HUDEP-2 (cell line): Measurements from ENCODE around the gene FILIP1.
"Not testable (repeated sequence)": the region's sequence is repeated elsewhere in the genome, so short reads cannot be mapped to it uniquely, and the experiment has no call there.

Experiments
- DNase-seq, 76 experiments: peaks; one replicate each; lab custom pipeline; 2025; ENCODE audit not compliant: unreplicated experiment in 76 of 76; lab: John Stamatoyannopoulos, UW

The FILIP1 gene

DNA sequence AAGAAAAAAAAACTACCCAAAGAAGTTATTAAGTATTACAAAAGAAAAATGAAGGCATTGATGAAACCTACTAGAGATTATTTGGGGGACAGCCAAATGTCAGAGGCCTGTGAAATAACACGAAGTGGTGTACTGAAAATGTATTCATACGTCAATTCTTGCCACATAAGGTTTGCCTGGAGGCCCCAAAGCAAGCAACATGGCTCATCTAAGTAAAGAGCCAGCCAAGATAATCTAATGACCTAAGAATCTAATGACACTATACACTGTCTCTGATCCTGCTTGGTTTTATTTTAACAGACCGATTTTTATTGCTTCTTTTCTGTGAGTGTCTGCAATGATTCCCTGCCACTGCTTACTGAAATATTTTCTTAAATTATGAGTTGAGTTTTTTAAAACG lies 34.7 kb downstream of the FILIP1 start:
- DNase-seq = no peak

DNA sequence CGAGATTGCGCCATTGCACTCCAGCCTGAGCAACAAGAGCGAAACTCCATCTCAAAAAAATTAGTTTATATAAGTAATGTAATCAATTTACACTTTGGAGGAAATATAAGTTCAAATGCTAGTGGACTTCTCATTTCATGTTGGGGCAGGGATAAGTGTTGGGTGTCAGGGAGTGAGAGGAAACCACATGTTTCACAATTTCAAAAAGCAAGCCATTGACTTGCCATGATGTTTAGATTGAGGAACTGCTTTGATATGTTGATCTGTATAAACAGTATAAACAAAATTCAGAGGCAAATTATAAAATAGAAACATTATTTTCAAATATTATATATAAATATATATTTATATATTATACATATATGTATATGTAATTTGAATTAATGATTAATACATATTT lies 42.7 kb downstream of the FILIP1 start:
- no peak for DNase-seq

DNA sequence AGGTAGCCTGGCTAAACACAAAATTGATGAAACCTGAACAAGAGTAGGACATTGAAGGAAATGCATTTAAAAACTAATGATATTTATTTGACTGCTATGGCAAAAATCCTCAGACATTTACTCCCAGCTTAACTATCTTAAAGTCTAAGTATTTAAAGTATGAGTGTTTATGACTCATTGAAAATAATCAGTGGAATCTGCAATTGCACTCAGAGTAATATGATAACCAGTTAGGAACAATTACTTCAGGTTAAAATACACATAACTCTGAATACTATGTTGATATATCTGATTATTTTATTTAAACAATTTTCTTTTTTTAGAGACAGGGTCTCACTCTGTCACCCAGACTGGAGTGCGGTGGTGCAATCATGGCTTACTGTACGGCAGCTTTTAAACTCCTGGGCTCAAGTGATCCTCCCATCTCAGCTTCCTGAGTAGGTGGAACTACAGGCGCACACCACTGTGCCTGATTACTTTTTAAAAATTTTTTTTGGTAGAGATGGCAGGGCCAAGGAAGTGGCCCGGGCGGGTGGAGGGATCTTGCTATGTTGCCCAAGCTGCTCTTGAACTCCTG lies 43.9 kb downstream of the FILIP1 start:
- DNase-seq = no peak

DNA sequence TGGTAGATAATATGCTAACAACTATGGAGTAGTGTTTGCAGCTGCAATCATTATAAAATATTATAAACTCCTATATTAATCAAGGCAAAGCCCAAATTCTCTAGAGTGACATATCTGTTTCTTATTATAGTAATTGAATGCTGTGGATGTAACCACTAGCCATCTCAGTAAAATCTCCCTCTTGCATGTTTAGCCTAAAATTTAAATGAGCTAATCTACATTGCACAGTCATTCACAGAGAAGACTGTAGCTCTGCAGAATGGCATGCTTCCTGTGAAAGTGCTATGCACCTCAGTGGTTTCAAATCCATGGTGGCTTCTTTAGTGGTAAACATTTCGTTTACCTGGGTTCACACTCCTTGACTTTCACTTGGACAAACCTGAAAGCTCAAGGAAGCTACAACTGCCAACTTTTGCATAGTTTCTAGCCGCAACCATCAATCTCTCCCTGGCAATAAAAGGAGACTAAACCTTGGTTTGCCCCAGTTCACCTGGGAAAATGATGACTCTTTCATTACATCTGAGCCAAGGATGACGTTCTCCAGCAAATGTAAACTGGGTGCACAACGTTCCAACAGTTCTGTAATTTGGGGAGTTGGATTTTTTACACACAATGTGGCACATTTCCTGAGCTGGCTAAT lies 47.2 kb downstream of the FILIP1 start:
- DNase-seq = no peak

DNA sequence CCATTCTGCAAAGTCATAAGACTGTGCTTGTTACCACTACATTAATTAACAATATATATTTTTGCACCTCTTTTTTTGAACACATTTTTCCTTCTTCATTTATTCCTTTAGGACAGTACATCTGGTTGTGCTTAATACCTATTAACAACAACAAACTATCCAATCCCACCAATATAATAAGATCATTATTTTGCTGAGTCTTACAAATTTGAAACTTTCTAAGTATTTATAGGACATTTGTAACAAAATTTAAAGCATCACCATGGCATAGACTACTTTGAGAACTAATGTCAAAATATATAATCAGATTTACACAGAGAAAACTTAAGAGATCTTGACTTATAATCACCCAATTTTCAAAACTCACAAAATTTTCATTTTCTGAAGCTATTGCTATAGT lies 47.9 kb downstream of the FILIP1 start:
- no peak for DNase-seq

DNA sequence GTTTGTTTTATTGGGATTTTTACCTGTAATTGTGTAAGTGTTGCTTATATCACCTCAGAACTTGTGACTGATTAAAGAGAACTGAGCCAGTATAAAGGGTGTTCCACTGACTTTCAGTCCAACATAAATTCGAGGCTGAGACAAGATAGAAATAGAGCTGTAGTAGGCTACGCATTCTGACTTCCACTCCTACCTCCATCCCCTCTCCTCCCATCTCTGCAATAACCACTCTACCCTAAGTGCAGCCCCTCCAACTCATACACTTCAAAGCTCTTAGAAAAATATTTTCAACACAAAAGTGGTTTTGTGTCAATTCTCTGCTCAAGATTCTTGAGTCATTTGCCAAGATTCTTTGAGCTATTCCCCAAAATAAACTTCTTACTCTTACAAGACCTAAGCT lies 48.7 kb downstream of the FILIP1 start:
- no peak for DNase-seq

DNA sequence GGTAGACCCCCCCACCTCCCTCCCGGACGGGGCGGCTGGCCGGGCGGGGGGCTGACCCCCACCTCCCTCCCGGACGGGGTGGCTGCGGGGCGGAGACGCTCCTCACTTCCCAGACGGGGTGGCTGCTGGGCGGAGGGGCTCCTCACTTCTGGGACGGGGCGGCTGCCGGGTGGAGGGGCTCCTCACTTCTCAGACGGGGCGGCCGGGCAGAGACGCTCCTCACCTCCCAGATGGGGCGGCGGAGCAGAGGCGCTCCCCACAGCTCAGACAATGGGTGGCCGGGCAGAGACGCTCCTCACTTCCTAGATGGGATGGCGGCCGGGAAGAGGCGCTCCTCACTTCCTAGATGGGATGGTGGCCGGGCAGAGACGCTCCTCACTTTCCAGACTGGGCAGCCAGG lies 51.7 kb downstream of the FILIP1 start:
- DNase-seq = not testable (repeated sequence)

- DNase-seq = not testable (repeated sequence)
Observed at GRCh38 chr6:75441479-75441878, 52.1 kb downstream of the FILIP1 start.

GRCh38 chr6:75438442-75439116 lies 55.0 kb downstream of the FILIP1 start:
- no peak for DNase-seq

DNA sequence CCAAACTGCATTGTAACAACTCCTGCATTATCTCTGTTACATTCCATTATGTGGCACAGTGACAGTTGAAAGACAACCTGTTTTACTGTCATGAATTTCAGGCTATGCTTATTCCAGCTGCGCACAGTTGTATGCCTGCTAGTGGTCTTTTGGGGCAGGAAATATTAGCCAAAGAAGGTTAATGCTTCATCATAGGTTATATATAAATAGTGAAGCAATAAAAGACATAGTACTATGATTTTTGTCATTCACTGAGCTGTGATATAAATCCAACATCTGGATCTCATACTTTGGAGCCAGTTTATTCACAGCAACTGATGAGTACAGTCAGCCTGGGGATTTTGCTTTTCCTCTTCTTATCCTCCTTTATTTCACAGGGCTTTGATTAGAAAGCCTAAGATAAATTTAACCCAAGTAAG lies 55.6 kb downstream of the FILIP1 start:
- DNase-seq = no peak

DNA sequence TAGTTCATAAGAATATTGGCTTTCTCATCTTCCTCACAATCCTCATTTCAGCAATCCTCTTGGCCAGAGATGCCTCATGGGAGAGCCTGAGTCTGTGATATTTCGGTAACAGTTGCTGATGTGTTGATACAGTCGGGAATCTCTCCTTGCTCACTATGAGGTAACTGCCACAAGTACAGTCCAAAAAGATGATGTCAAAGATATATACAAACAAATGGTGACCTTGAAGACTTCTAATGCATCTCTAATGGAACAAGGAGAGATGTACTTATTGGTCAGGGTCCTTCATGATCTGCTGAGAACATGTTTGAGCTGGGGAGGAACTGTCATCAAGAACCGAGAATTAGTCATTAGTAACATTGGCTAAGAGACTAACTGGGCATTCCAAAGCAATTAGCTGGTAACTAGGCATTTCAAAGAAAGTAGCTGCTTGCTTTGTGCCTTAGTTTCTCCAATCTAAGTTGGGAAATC lies 56.1 kb downstream of the FILIP1 start:
- DNase-seq = no peak

DNA sequence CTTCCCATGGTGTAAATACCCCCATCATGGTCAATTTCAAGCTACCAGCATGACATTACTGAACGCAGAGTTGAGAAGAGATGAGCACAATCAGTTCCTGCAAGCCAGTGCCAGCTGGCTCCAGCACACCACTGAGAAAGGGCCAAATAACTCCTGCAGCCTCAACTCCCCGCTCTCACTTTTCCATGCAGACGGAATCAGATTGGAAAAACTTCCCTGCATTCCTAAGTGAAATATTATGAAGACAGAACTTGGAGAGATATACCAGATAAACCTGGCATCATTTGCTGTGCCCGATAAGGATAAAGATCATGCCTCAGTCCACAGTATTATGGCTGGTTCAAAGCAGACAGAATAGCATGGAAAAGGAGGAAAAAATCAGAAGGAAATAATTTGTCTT lies 56.7 kb downstream of the FILIP1 start:
- DNase-seq = no peak

GRCh38 chr6:75432809-75433208 lies 60.8 kb downstream of the FILIP1 start:
- DNase-seq = not testable (repeated sequence)

- no peak for DNase-seq
Observed at GRCh38 chr6:75431379-75431778, 62.2 kb downstream of the FILIP1 start.

DNA sequence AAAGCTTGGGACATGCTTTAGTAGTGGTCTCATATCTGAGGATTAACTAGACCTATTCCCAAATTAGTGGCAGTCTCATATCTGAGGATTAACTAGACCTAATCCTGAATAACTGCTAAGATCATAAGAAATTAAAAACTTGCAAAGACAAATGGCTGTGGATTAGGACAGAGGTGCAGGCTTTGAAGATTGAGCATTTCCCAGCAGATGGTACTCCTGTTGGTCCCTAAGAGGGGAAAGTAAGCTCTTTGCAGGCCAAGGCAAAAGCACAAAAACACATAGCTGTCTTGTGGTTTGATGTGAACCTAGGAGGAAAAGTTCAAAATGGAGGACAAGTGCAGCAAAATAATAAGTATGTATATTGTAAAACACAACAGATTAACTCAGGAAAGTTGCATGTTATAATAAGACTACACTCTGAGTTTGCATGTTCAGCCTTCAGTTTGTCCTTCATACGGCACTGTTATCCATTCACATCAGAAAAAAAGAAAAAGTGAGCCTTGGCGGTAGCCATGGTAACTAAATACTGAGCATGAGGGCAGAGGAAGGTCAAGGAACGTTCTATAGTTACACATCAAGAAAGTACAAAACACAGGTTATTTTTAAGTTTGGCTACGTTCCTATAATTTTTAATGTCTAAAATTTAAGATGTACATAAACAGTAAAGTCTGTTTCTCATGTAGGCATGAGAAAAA lies 62.8 kb downstream of the FILIP1 start:
- DNase-seq = no peak

GRCh38 chr6:75429061-75429703 lies 64.4 kb downstream of the FILIP1 start:
- no peak for DNase-seq

DNA sequence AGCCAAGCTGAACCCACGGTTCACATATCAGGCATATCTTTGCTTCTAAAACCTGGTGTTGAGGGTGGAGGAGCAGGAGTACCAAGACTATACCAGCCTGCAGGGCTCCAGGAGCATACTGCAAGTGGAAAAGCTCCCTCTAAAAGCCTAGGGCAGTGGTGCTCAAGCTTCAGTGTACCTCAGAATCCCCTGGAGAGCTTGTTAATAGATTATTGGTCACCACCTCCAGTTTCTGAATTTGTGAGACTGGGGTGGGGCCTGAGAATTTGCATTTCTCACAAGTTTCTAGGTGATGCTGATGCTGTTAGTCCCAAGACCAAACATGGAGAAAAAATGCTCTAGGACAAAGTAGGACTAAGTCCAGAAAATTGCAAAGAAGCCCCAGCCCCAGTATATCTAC lies 65.4 kb downstream of the FILIP1 start:
- DNase-seq = no peak

DNA sequence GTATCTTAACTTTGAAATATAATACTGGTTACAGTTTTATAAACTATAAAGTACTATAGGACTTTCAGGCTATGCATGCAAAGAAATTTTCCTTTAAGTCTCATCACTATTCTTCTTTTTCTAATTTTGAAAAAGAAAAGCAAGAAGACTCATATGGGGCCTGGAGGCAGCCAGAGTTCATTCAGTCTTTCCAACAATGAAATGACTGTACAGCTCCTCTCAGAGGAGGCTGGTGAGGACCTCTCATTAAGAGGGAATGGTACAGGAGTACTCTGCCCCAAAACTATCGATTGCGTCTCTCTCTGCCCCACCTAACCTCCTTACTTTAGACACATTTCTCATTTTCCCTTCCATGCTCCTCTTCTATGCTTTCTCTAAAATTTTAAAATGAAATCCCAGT lies 66.3 kb downstream of the FILIP1 start:
- no peak for DNase-seq

GRCh38 chr6:75424618-75425548 lies 68.7 kb downstream of the FILIP1 start:
- DNase-seq = no peak

- no peak for DNase-seq
Observed at GRCh38 chr6:75423386-75423785, 70.2 kb downstream of the FILIP1 start.
